Neural progenitor cell (in vitro differentiated cells): Measurements from ENCODE around the gene CALN1.

Experiments
- CTCF ChIP-seq: fragments of 200-600 bp; sonication (generic); IDR thresholded peaks from 2 replicates; pipeline ENCODE4 v1.5.1; 2017; ENCODE audit warnings: antibody characterized with exemption, mild to moderate bottlenecking
- EZH2 ChIP-seq: fragments of 200-600 bp; sonication (generic); IDR thresholded peaks from 2 replicates; pipeline ENCODE4 v1.6.1; 2017; ENCODE audit warnings: antibody characterized with exemption, mild to moderate bottlenecking, moderate library complexity
- EZH2phosphoT487 ChIP-seq: fragments of 200-600 bp; sonication (generic); IDR thresholded peaks from 2 replicates; pipeline ENCODE4 v1.6.1; 2017; ENCODE audit warnings: antibody characterized with exemption

GRCh38 chr7:71800321-71800720, 611.8 kb downstream of the CALN1 start:
- TF ChIP-seq CTCF (no peak), EZH2 (no peak), EZH2phosphoT487 (no peak)
